K562 (cell line): ENCODE results near the gene IFNAR2. TPM values are rescaled to one million over a fixed set of nuclear protein-coding genes. Genes with fewer than 3 reads are reported as not detected.

Experiments used
- ATAC-seq: fragments of 200-7000 bp; cut with Tn5 transposase; 3 replicates; pipeline ENCODE4 v1.9.1; 2020; ENCODE audit warnings: moderate library complexity
- BruUV-seq: library from RNA; stranded (reverse); fragments of 400-500 nt; replicated peaks from 2 replicates; lab custom pipeline; 2021; lab: Mats Ljungman, UMichigan
- CTCF ChIA-PET: fragments of 300-600 bp; formaldehyde crosslinking; extraction: SDS; loops from one replicate; lab custom pipeline; 2021; ENCODE audit warnings: low intra/inter-chr PET ratio; lab: Yijun Ruan, JAX
- POLR2A ChIA-PET: fragments of 300-600, 350-650 bp; sonication (Branson Sonifier 250); formaldehyde crosslinking; extraction: SDS; loops from one replicate; lab custom pipeline; 2021; ENCODE audit warnings: antibody characterized with exemption, inconsistent platforms; lab: Yijun Ruan, JAX
- DNase-seq, 4 experiments: peaks; one replicate each; pipeline versions ENCODE4 v3.0.0 to v3.0.0-alpha.2; 2011 to 2018; ENCODE audit warnings: low spot score in 3 of 4, mixed read lengths in 3 of 4; ENCODE audit errors: extremely low read depth in 1 of 4
- FAIRE-seq: peaks from 2 replicates; lab custom pipeline; 2011; peaks lifted over from hg19 to GRCh38; lab: Jason Lieb, UNC
- H2AFZ ChIP-seq: 2 replicates; pipeline ENCODE4 v1.6.0; 2011; ENCODE audit warnings: low read depth, low read length, control low read depth, inconsistent platforms
- H3K27ac ChIP-seq: fragments of 200-600 bp; 3 replicates; pipeline ENCODE4 v1.8.0; 2011; ENCODE audit warnings: low read depth, mild to moderate bottlenecking, control low read depth, inconsistent platforms, low read length, moderate library complexity, mixed read lengths; ENCODE audit errors: extremely low read depth
- H3K27me3 ChIP-seq, 2 experiments: fragments of 300-600 bp in 1 of 2; 2 replicates in 1 of 2; 3 replicates in 1 of 2; pipeline versions ENCODE4 v1.6.0 to v1.8.0; 2011; ENCODE audit warnings: inconsistent platforms in 2 of 2, low read length in 2 of 2, mild to moderate bottlenecking in 1 of 2, mixed read lengths in 1 of 2, moderate library complexity in 1 of 2; ENCODE audit not compliant: control insufficient read depth in 2 of 2, insufficient read depth in 2 of 2
- H3K36me3 ChIP-seq: fragments of 300-600 bp; 3 replicates; pipeline ENCODE4 v1.8.0; 2011; ENCODE audit warnings: mild to moderate bottlenecking, low read length, inconsistent platforms; ENCODE audit not compliant: control insufficient read depth, insufficient read depth
- H3K4me1 ChIP-seq, 2 experiments: fragments of 200-600 bp in 1 of 2; replicated peaks in 1 of 2; 2 replicates in 1 of 2; 3 replicates in 1 of 2; pipeline versions ENCODE4 v1.5.1 to v1.8.0; 2011; ENCODE audit warnings: inconsistent platforms in 2 of 2, low read length in 2 of 2, mild to moderate bottlenecking in 1 of 2, mixed read lengths in 1 of 2, moderate library complexity in 1 of 2; ENCODE audit not compliant: control insufficient read depth in 2 of 2, insufficient read depth in 2 of 2
- H3K4me2 ChIP-seq: 2 replicates; pipeline ENCODE4 v1.6.1; 2011; ENCODE audit warnings: low read length, control low read depth, inconsistent platforms, mixed read lengths; ENCODE audit not compliant: insufficient read depth
- H3K4me3 ChIP-seq: fragments of 200-600 bp; sonication (generic), shearing (Covaris generic); 2 replicates; pipeline ENCODE4 v1.5.1; 2016; ENCODE audit warnings: control low read depth, inconsistent platforms
- H3K79me2 ChIP-seq: fragments of 200-600 bp; 3 replicates; pipeline ENCODE4 v1.8.0; 2011; ENCODE audit warnings: low read length, inconsistent platforms; ENCODE audit not compliant: control insufficient read depth, insufficient read depth
- H3K9ac ChIP-seq, 2 experiments: 2 replicates each; pipeline versions ENCODE4 v1.6.0 to v1.6.1; 2011; ENCODE audit warnings: low read depth in 2 of 2, low read length in 2 of 2, control low read depth in 1 of 2, inconsistent platforms in 1 of 2, mild to moderate bottlenecking in 1 of 2, mixed read lengths in 1 of 2; ENCODE audit not compliant: insufficient read depth in 1 of 2
- H3K9me1 ChIP-seq: one replicate; pipeline ENCODE4 v1.6.0; 2011; ENCODE audit warnings: inconsistent platforms, mild to moderate bottlenecking, low read length, moderate library complexity; ENCODE audit not compliant: control insufficient read depth, insufficient read depth
- H3K9me3 ChIP-seq: replicated peaks from 2 replicates; pipeline ENCODE4 v1.5.1; 2011; ENCODE audit warnings: low read depth, low read length, inconsistent platforms; ENCODE audit not compliant: control insufficient read depth, insufficient read depth
- H4K20me1 ChIP-seq: replicated peaks from 2 replicates; pipeline ENCODE4 v1.6.1; 2011; ENCODE audit warnings: low read length, inconsistent platforms, mixed read lengths; ENCODE audit not compliant: control insufficient read depth, insufficient read depth
- BRD4 ChIP-seq: fragments of 200-600 bp; sonication (generic); IDR thresholded peaks from 2 replicates; pipeline ENCODE4 v1.6.1; 2017; ENCODE audit warnings: inconsistent platforms
- CREB5 ChIP-seq: fragments of 250-450 bp; sonication (Bioruptor Pico); IDR thresholded peaks from 2 replicates; pipeline ENCODE4 v1.5.0; 2020; ENCODE audit warnings: mild to moderate bottlenecking
- E2F1 ChIP-seq: sonication (generic); formaldehyde crosslinking; IDR thresholded peaks from 2 replicates; pipeline ENCODE4 v1.8.1; 2023; ENCODE audit warnings: mild to moderate bottlenecking, missing genetic modification reagents, moderate library complexity
- FOXA3 ChIP-seq, 2 experiments: fragments of 450-650 bp in 1 of 2; sonication (generic) in 1 of 2; formaldehyde crosslinking; IDR thresholded peaks in 1 of 2; conservative IDR thresholded peaks in 1 of 2; 2 replicates each; pipeline versions ENCODE4 v1.4.0 to v1.8.0; 2020 to 2022; ENCODE audit warnings: mild to moderate bottlenecking in 2 of 2, missing genetic modification reagents in 1 of 2
- KDM5B ChIP-seq: fragments of 200-600 bp; sonication (generic); IDR thresholded peaks from 2 replicates; pipeline ENCODE4 v1.6.1; 2012; ENCODE audit warnings: low read depth, mild to moderate bottlenecking, moderate library complexity, low read length, control low read depth, inconsistent platforms; ENCODE audit not compliant: insufficient replicate concordance
- L3MBTL2 ChIP-seq: fragments of 450-650 bp; IDR thresholded peaks from 2 replicates; pipeline ENCODE4 v1.6.1; 2016; ENCODE audit warnings: mild to moderate bottlenecking, moderate library complexity
- POLR2B ChIP-seq: fragments of 450-650 bp; IDR thresholded peaks from 2 replicates; pipeline ENCODE4 v1.6.1; 2018; ENCODE audit warnings: low read depth; ENCODE audit not compliant: partially characterized antibody
- POLR3G ChIP-seq: IDR thresholded peaks from 2 replicates; pipeline ENCODE4 v1.6.1; 2011; ENCODE audit not compliant: insufficient read length, insufficient replicate concordance; ENCODE audit errors: extremely low read depth
- SIN3A ChIP-seq, 2 experiments: fragments of 150-350 bp in 1 of 2; IDR thresholded peaks; 2 replicates each; pipeline ENCODE4 v1.6.1; 2011 to 2016; ENCODE audit warnings: borderline replicate concordance in 2 of 2, low read depth in 2 of 2, low read length in 2 of 2, mild to moderate bottlenecking in 2 of 2, moderate library complexity in 2 of 2; ENCODE audit not compliant: control insufficient read depth in 1 of 2
- SMARCA4 ChIP-seq: fragments of 450-650 bp; IDR thresholded peaks from 2 replicates; pipeline ENCODE4 v1.6.1; 2016
- THRA ChIP-seq: fragments of 450-650 bp; IDR thresholded peaks from 2 replicates; pipeline ENCODE4 v1.6.1; 2017; ENCODE audit warnings: mild to moderate bottlenecking, moderate library complexity
- XRCC5 ChIP-seq: fragments of 200-400 bp; formaldehyde crosslinking; IDR thresholded peaks from 2 replicates; pipeline ENCODE4 v1.6.1; 2017; ENCODE audit warnings: low read depth, mild to moderate bottlenecking, low read length
- ZNF280B ChIP-seq: fragments of 250-450 bp; sonication (Bioruptor Pico); IDR thresholded peaks from 2 replicates; pipeline ENCODE4 v1.5.1; 2021; ENCODE audit warnings: mild to moderate bottlenecking
- ZNF766 ChIP-seq: fragments of 200-800 bp; sonication (Bioruptor generic); conservative IDR thresholded peaks from 2 replicates; pipeline ENCODE4 v1.6.1; 2016; ENCODE audit warnings: missing genetic modification characterization, missing compliant biosample characterization
- WGBS: fragments of 100-300 bp; shearing (Covaris generic); methylation state at CpG from one replicate; pipeline ENCODE4 v1.1.6; 2016; ENCODE audit warnings: low coverage, mixed read lengths; ENCODE audit not compliant: insufficient coverage; ENCODE audit errors: missing lambda C conversion rate; 5-methylcytosine and 5-hydroxymethylcytosine counted together
- in situ Hi-C: fragments of 300-500 bp; cut with MboI; formaldehyde crosslinking; loops from 4 replicates; pipeline ENCODE4 v1.15.0; 2018; ENCODE audit warnings: inconsistent platforms, mixed read lengths
- intact Hi-C: fragments of 100-400 bp; cut with micrococcal nuclease; formaldehyde crosslinking; loops from 2 replicates; pipeline ENCODE4 v1.14.2; 2022
- polyA plus RNA-seq, 8 experiments: library from polyadenylated mRNA; depleted of rRNA in 4 of 8; stranded (reverse) in 5 of 8; unstranded in 3 of 8; fragments of >200 nt; fragmentation: Nextera tagmentation in 2 of 8; fragmentation: Illumina TruSeq in 1 of 8; extraction: Ambion mirVana in 2 of 8; extraction: Trizol in 1 of 8; gene quantifications; 2 replicates each; pipeline versions ENCODE4 v1.2.1 to v1.2.3, GENCODE V29; 2011 to 2014; ENCODE audit warnings: inconsistent platforms in 1 of 8, missing spikeins in 1 of 8
- total RNA-seq, 7 experiments: library from RNA; depleted of rRNA in 6 of 7; stranded (reverse); fragments of >200 nt in 6 of 7; fragmentation: Illumina TruSeq in 2 of 7; extraction: Trizol in 2 of 7; gene quantifications; 2 replicates each; pipeline versions ENCODE4 v1.2.1 to v1.2.3, GENCODE V29; 2011 to 2021; ENCODE audit warnings: low replicate concordance in 1 of 7

Gene IFNAR2
- total and polyA plus RNA-seq, 9 of the 15 experiments (the other 6 are each of a cell fraction or from before 2014, with no cell fraction given), result 1.7 to 48.3 (median 8.4) TPM

- TF ChIP-seq KDM5B (no peak), POLR2B (no peak), SIN3A (IDR thresholded peaks at IDR 0.05; ENCODE audit: borderline replicate concordance in 2 of 2, control insufficient read depth in 1 of 2, low read depth in 2 of 2, low read length in 2 of 2) (no peak), XRCC5 (no peak), E2F1 (CRISPR knock-in tag) (no peak), THRA (no peak)
Observed at GRCh38 chr21:33270986-33271385, 41.2 kb downstream of the IFNAR2 start (continued).

- H3K9me3 ChIP-seq, result no peaks in the 10 kb centered on the region
- H4K20me1 ChIP-seq, result no peaks in the 10 kb centered on the region
- H3K4me2 ChIP-seq, result no peak overlapping the region
- peaks cover 26% of the 10 kb centered on the region; the same call in 2 of the 3 replicates for H3K36me3 ChIP-seq
- intact Hi-C loops (no loop called here), in situ Hi-C loops (no loop called here)
- no TSS peak for BruUV-seq
- H3K27me3 ChIP-seq, result no peaks in the 10 kb centered on the region
- no peak for FAIRE-seq
- no peaks in the 10 kb centered on the region for H3K79me2 ChIP-seq
- POLR2A ChIA-PET, result interaction anchor here (1.5 kb wide), 1 partner anchor 11 kb away, joined by 3 read pairs; no protein-coding TSS in a partner anchor
- H3K27ac ChIP-seq, result no peak overlapping the region
- 76% methylated on average over 6 of the region's 6 CpGs for WGBS
- CTCF ChIA-PET, result no interaction called here
- DNase-seq, result no peak
- H3K9me1 ChIP-seq, result no peaks in the 10 kb centered on the region
- no peak overlapping the region for H3K9ac ChIP-seq
- no peak overlapping the region for H3K4me3 ChIP-seq
- H3K4me1 ChIP-seq, result no peaks in the 10 kb centered on the region
- H2AFZ ChIP-seq, result no peak overlapping the region
- ATAC-seq, result no peak
- no peak for TF ChIP-seq ZNF280B (CRISPR knock-in tag)
- no peak for TF ChIP-seq FOXA3 (CRISPR knock-in tag; conservative IDR thresholded peaks at IDR 0.05 in 1 of 2, IDR thresholded peaks at IDR 0.05 in 1 of 2)
- no peak for TF ChIP-seq L3MBTL2
- TF ChIP-seq POLR3G, result no peak
- TF ChIP-seq BRD4, result no peak
- no peak for TF ChIP-seq ZNF766 (CRISPR knock-in tag)
- TF ChIP-seq CREB5 (CRISPR knock-in tag), result no peak
- no peak for TF ChIP-seq SMARCA4
Observed at GRCh38 chr21:33273044-33273443, 43.3 kb downstream of the IFNAR2 start.
